Activated CD4-positive, alpha-beta T cell treated with anti-CD3 and anti-CD28 coated beads, Interleukin-2, amount 50 U/mL, for 1 hour (primary cell): ENCODE results near the gene ST14.
"Not testable (repeated sequence)": the region's sequence is repeated elsewhere in the genome, so short reads cannot be mapped to it uniquely, and the experiment has no call there.

Experiments used
- DNase-seq: peaks from one replicate; pipeline ENCODE4 v3.0.0-alpha.2; 2020

The ST14 gene

GRCh38 chr11:130190371-130190881 lies 30.8 kb downstream of the ST14 start:
- no peak for DNase-seq

- DNase-seq = no peak
These were observed 32.3 kb downstream of the ST14 start for GRCh38 chr11:130191896-130192295.

GRCh38 chr11:130192845-130193267 lies 33.3 kb downstream of the ST14 start:
- no peak for DNase-seq

- DNase-seq = not testable (repeated sequence)
These were observed 34.0 kb downstream of the ST14 start for GRCh38 chr11:130193551-130193950.

- no peak for DNase-seq
These were observed 34.9 kb downstream of the ST14 start for GRCh38 chr11:130194241-130195023.

GRCh38 chr11:130197386-130198035 lies 37.9 kb downstream of the ST14 start:
- no peak for DNase-seq

GRCh38 chr11:130198292-130198691 lies 38.7 kb downstream of the ST14 start:
- DNase-seq = no peak

GRCh38 chr11:130198964-130199363 lies 39.4 kb downstream of the ST14 start:
- DNase-seq = no peak

- no peak for DNase-seq
These were observed 40.2 kb downstream of the ST14 start for GRCh38 chr11:130199792-130200191.

GRCh38 chr11:130201026-130201425 lies 41.4 kb downstream of the ST14 start:
- DNase-seq = no peak

GRCh38 chr11:130202009-130202817 lies 42.6 kb downstream of the ST14 start:
- no peak for DNase-seq

GRCh38 chr11:130202818-130203689 lies 43.5 kb downstream of the ST14 start:
- DNase-seq = no peak

- DNase-seq = no peak
These were observed 44.5 kb downstream of the ST14 start for GRCh38 chr11:130203766-130204702.

- no peak for DNase-seq
These were observed 45.1 kb downstream of the ST14 start for GRCh38 chr11:130204703-130205095.

GRCh38 chr11:130206141-130206540 lies 46.6 kb downstream of the ST14 start:
- DNase-seq = no peak

GRCh38 chr11:130208241-130209127 lies 48.9 kb downstream of the ST14 start:
- DNase-seq = no peak

- DNase-seq = no peak
These were observed 49.7 kb downstream of the ST14 start for GRCh38 chr11:130209128-130209932.

GRCh38 chr11:130209954-130210854 lies 50.6 kb downstream of the ST14 start:
- no peak for DNase-seq
